NCI-H226 (cell line): ENCODE results near the gene OBSL1.

Experiments
- DNase-seq: peaks from one replicate; pipeline ENCODE4 v3.0.0-alpha.2; 2015

Gene OBSL1

DNA sequence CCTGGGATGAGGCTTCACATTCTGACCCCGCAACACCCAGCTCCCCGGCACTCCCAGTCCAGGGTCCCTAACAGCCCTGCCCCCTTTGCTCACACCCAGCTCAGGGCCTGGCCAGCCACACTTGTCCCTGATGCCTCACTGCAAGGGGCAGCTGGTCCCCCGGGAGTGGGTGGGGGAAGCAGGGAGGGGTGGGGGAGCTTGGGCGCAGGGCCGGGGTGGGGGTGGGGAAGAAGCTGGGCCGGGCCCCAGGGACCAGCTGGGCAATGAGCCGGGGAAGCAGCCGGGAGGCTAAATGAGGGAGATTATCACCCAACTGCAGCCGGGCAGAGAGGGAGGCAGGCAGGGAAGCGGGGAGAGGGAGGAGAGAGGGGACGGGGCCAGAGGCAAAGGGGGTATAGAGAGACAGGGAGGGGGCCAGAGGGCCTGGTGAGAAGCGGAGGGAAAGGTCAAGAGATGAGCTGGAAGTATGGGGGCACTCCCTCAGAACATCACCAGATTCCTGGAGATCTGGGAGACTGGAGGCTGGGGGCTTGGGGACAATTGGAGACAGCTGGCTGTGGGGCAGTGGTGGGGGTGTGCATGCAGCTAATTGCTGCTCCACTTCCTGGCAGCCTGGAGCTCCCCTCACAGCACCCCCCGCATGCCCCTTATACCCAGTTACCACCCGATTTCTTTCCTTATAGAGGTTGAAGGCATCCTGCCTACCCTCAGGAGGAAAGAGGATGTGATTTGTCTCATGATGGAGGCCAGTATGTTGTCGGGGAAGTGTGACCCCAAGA lies 59.6 kb downstream of the OBSL1 start:
- no peak for DNase-seq

DNA sequence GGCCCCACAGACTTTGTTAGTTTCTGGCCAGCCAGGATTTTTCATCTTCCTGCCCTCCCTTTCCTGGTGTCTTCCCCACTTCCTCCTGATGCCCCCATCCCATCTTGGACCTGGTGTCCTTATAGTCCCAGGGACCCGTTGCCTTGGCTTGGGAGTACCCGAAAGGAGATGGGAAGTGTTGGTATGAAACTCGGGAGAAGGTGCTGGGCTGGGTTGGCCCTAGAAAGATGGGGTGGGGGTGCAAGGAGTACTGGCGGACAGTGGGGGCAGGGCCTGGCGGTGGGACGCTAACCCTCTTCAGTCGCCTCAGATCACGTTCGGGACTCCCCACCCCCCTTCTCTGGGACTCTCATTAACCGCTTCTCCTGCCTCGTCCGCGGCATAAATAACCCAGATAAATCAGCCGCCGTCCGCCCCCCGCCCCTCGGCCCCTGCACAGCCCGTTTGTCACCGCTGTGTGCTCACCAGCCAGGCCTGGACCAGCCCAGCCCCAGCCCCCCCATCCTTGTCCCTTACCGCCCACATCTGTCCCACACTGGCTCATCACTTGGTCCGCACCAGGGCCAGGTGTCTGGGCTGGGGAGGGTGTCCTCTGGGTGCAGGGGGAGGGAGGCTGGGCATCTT lies 60.7 kb downstream of the OBSL1 start:
- no peak for DNase-seq

DNA sequence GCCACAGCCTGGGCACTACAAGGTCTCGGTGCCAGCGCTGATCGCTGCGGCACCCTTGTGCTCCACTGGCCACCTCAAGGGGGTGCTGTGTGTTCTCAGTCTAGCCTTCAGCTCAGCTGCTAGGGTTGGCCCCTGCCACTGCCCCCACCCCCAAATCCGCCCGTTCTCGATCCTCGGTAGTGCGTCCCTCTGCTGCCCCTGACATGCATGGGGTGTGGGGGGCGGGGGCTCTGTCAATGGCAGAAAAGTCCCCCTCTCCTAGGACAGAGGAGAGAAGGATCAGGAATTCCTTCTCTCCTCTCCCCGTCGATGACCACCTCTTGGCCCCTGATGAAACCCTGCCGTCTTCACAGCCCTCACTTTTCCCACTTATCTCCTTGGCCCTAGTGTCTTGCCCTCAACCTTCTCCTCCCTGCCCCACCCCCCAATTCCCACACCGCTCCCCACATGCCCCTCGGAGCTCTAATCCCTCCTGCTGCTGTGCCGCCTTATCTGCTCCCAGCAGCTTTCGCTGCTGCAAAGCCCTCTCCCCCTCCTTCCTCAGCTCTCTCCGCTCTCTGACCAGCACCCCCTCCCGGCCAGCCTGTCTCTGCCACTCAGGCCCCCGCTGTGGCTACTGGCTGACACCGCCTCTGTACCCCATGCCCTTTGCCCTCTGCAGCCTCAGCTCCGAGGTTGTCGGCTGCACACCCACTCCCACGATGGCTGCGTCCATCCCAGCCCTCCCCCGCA lies 61.4 kb downstream of the OBSL1 start:
- DNase-seq, result peak; percentile 63

DNA sequence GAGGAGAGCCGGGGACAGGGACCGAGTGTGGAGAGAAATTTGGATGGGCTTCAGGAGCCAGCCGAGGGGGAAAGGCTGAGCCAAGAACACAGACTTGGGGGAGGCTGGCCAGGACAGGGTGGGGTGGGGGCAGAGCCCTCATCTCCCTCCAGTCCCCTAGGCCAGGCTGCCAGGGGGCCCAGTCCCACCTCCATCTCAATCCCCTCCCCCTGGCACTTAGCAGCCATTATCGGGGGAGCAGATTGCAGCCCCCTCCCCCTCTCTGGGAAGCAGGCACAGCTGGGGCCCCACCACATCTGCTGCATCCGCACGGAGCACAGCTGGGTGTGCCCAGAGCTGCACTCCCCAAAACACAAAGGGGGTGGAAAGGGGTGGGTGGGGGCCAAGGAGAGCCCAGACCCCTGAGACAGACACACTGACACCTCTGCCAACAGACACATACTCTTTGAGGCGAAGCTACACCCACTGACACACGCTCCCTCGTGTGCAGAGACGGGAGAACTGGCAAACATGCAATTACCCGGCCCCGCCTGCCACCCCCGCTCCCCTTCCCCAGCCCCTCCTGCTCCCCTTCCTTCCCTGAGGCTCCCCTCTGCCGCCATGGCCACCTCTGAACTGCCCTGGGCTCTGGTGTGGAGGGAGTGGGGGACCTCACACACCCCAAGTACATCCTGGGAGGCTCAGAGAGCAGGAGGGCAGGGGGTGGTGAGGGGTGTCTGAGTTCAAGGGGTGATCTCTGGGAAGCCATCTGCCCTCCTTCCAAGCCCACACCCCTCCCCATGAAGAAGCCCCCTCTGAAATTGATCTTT lies 62.2 kb downstream of the OBSL1 start:
- no peak for DNase-seq

DNA sequence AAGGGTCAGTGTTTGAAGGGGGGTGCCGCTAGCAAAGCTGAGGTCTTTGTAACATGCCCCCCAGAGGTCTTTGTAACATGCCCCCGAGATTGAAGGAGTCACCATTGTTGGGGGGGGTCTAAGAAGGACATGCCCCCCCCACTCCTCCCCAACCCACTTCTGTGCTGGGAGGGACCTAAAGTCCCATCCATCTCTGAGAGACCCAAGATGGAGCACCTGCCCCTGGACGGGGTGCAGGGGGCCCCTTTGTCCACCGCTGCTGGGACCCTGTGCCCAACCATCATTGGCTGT lies 63.0 kb downstream of the OBSL1 start:
- DNase-seq, result no peak

DNA sequence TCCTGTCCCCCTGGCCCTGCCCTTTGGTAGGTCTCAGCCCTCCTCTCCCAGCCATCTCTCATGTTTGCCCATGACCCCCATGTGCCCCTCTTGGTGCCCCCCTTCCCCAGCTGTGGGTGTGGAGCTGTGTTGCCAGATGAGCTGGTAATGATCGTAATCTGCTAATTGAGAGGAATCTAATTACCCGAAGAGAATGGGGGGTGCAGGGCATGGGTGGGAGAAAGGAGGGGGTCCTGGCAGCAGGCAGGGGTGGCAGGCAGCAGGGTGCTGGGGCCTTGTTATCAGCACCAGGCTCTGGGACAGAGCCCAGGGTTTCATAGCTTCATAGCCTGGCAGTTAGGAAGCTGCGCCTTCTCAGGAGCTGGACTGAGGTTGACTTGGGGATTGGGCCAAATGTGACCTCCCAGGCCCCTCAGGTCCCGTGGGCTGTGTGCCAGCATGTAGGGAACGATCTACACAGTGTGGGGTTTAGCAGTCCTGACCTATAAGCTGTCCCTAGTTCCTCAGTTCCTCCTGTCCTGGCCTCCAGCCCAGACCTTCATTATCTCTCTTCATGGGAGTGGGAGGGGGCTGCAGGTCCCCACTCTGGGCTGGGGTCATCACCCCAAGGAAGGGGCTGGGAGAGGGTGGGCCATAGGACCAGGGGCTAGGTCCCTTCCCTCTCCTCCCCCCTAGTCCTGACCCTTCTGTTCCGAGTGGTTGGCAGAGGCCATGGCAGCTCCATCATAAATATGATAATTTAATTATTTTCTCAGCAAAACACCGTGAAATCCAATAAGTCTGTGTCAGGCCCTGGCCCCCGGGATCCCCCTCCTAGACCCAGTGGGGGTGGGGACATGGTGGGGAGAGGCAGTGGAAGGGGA lies 63.5 kb downstream of the OBSL1 start:
- DNase-seq, result no peak

DNA sequence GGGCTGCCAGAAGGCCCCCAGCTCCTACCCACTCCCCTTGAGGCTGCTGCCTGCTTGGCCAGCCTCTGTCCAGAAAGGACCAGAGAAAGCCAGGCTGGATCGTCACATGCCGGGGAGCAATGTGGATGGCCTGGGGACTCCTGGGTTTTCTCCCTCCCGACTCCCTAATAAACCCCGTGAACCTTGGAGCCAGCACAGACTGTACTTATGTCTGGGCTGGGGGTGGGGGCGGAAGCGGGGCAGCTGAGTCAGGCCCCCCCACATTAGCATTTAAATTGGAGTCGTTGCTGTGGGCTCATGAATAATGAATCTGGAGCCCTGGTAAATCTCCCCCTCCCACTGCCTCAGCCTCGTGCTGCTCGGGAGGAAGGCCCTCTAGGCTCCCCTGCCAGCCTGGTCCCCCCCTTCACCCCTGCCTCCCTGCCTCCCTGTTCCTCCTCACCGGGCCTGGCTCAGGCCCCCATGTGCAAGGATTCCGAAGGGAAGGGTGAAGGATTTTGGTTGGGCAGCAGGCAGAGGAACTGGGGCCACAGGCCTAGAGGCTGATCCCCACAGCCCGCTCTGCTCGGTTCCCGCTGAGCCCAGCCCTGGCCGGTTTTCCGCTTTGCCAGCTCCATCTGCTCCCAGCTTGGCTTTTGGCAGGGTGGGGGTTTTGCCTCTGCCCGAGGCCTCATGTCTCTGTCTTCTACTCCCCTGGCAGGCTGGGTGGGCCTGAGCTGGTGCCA lies 64.4 kb downstream of the OBSL1 start:
- no peak for DNase-seq

DNA sequence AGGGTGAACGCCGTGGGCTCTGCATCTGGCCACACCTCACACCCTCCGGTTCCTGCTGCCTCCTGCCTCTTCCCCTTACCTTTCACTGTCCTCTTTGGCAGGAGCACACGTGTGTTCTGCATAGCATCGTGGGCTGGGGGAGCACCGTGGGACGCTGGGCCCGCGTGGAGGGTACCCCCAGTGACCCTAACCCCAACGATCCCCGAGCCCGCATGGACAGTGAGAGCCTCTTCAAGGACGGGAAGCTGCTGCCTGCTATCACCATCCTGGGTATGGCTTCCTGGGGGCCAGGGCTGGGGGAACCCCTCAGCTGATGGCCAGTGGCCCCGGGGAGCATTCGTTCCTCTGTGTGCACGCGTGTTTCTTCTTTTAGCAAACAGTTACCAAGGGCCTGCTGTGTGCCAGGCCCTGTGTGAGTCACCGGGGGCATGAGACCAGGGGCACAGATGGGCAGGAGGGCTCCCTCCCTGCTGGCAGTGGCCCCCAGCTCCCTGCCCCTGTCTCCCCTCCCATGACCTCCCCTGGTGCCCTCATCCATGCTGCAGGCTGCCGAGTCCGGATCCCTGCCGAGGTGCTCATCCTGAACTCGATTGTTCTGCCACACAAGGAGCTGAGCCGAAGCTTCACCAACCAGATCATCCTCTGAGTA lies 65.1 kb downstream of the OBSL1 start:
- DNase-seq, result no peak

DNA sequence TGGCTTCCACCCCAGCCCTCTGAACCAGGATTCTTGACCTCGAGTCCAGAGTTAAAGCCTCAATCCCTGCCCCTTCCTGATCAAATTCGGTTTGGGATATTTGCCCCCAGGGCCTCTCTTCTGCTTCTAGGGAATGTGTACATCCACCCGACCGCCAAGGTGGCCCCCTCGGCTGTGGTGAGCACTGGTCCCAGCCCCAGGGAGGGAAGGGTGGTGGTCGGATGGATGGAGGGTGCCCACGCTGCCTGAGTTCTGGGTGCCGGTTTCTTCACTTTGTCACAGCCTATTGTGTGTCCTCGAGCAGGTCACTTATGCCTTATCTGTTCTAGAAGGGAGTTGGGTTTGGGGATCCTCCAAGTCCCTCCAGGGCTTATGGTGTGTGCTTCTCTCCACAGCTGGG lies 65.8 kb downstream of the OBSL1 start:
- DNase-seq, result no peak

DNA sequence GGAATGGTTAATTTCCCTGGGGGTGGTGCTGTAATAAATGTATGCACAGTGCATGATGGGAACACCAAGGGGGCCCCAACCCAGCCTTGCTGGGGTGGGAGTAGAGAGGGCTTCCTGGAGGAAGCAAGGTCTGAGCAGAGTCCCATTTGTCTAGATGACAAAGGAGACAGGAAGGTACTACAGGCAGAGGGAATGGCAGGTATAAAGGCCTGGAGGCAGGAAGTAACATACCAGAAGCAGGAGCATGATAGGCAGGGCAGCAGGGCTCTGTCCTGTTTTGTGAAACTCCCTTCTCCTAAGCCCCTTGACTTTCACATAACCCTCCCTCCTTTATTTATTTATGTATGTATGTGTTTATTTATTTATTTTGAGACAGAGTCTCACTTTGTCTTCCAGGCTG lies 68.7 kb downstream of the OBSL1 start:
- no peak for DNase-seq

DNA sequence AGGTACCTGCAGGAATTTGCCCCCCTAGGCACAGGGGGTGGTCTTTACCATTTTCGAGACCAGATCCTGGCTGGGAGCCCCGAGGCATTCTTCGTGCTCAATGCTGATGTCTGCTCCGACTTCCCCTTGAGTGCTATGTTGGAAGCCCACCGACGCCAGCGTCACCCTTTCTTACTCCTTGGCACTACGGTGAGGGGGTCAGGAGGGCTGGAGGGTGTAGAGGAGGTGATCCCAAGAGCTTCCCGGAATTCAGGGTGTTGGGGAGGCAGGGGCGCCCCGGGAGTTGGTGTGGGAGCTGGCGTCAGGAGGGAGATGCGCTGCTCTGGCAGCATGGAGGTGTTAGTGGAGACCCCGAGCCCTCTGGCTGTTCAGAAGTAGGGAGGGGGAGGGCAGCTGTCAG lies 69.5 kb downstream of the OBSL1 start:
- DNase-seq, result no peak
